Immature natural killer cell (primary cell): Measurements from ENCODE around the gene TUBB. TPM values are rescaled to one million over a fixed set of nuclear protein-coding genes. Genes with fewer than 3 reads are reported as not detected.

ENCODE experiments used
- DNase-seq, 3 donors: peaks; one replicate each; pipeline ENCODE4 v3.0.0; 2022; ENCODE audit warnings: mixed read lengths in 1 of 3
- H3K27ac Mint-ChIP-seq, 6 donors: one replicate each; pipeline ENCODE4 v1.8.0; 2020; ENCODE audit warnings: mixed read lengths in 6 of 6, mild to moderate bottlenecking in 5 of 6, inconsistent platforms in 4 of 6, moderate library complexity in 3 of 6
- H3K27me3 Mint-ChIP-seq, 3 donors: one replicate each; pipeline ENCODE4 v1.8.0; 2020 to 2021; ENCODE audit warnings: low read depth in 3 of 3, mild to moderate bottlenecking in 3 of 3, mixed read lengths in 3 of 3, moderate library complexity in 3 of 3, inconsistent platforms in 1 of 3
- H3K36me3 Mint-ChIP-seq, 3 donors: one replicate each; pipeline ENCODE4 v1.8.0; 2020; ENCODE audit warnings: mixed read lengths in 3 of 3, inconsistent platforms in 2 of 3, mild to moderate bottlenecking in 2 of 3
- H3K4me1 Mint-ChIP-seq, 2 donors: one replicate each; pipeline ENCODE4 v1.8.0; 2020; ENCODE audit warnings: inconsistent platforms in 2 of 2, mild to moderate bottlenecking in 2 of 2, mixed read lengths in 2 of 2, moderate library complexity in 1 of 2
- H3K4me3 Mint-ChIP-seq, 5 donors: one replicate each; pipeline ENCODE4 v1.8.0; 2020; ENCODE audit warnings: mild to moderate bottlenecking in 5 of 5, mixed read lengths in 5 of 5, inconsistent platforms in 3 of 5, moderate library complexity in 3 of 5
- H3K9me3 Mint-ChIP-seq, 6 donors: one replicate each; pipeline ENCODE4 v1.8.0; 2020; ENCODE audit warnings: mild to moderate bottlenecking in 6 of 6, mixed read lengths in 6 of 6, inconsistent platforms in 4 of 6, moderate library complexity in 3 of 6
- polyA plus RNA-seq, 3 donors: library from polyadenylated mRNA; unstranded; fragments of 300-500 nt; fragmentation: Illumina TruSeq; gene quantifications; one replicate each; pipeline ENCODE4 v1.2.3, GENCODE V29; 2021

TUBB gene
- polyA plus RNA-seq, 3 donors from 2014 or later = 80.8 to 215 (median 84.0) TPM

DNA sequence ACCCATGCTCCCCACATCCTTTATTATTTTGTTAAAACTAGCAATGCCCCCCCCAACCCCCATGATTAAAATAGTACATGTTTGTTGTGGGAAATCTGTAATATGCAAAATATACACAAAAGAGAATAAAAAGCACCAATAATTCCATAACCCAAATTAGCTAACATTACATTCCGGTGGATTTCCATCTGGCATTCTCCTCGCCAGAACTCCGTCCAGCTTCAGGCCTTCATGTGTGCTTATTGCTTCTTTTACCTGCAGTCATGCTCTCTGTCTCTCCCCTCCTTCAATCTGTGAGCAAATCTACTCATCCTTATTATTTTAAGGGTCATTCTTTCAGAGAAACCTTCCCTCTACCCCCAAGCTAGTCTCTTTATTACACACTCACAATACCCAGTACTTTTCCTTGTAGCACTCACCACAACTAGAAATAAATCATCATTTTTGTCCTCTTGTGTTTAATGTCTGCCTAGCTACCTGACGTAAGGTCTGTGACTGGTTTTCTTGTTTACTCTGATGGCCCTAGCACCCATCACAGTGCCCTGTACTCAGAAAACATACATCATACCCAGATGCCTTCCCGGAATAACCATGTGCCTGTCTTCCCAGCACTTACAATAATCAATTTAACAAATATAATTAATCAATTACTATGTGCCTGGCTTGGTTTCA lies 49.8 kb downstream of the TUBB start:
- Mint-ChIP-seq H3K4me3 (peak overlapping the region; percentile 16 to 76 (median 63)), H3K9me3 (no peaks in the 10 kb centered on the region), H3K27me3 (peaks cover 2 to 9% (median 7%) of the 10 kb centered on the region in 3 donors), H3K36me3 (peaks cover 0 to 4% (median 0%) of the 10 kb centered on the region in 3 donors), H3K27ac (peak overlapping the region in 4 of 6 donors; percentile 15 to 77 (median 50)), H3K4me1 (peaks cover 22 to 26% of the 10 kb centered on the region in 2 donors)
- no peak for DNase-seq

DNA sequence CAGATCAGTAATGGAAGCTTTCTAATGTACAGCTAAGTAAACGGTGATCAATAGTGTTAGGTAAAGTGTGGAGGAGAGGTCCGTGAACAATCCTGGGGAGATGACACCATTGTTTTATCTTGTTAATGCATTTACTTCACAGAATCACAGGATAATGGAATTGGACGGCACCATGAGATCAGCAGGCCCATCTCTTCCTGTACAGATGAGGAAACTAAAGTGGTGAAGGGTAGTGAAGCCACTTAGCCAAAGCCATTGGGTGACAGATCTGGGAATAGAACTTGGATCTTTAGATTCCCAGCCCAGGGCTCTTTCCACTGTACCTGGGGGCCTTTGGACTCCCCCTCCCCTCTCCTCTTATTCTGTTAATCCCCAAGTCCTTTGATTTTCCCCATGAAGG lies 50.4 kb downstream of the TUBB start:
- DNase-seq = no peak
- Mint-ChIP-seq H3K4me3 (no peak overlapping the region), H3K36me3 (peaks cover 0 to 4% (median 0%) of the 10 kb centered on the region in 3 donors), H3K9me3 (no peaks in the 10 kb centered on the region), H3K27ac (no peak overlapping the region), H3K27me3 (peaks cover 2 to 9% (median 7%) of the 10 kb centered on the region in 3 donors), H3K4me1 (peaks cover 22 to 26% of the 10 kb centered on the region in 2 donors)

DNA sequence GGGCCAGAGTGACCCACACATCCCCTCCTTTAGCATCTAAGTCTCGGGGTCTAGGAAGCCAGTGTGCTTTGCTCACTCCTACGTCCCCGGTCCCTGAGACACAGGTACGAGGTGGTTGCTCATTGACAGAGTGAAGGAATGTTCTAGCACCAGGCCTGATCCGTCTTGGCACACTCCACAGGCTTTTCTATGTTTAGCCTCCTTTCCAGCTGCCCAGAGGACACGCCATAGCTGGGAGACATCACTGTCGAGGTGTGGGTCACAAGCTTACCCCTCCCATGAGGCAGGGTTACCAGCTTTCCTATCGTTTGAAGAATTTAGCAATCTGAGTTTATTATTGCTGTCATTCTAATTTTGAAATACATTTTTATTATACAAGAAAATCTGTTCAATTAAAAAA lies 54.5 kb downstream of the TUBB start:
- Mint-ChIP-seq H3K4me1 (peaks cover 5 to 7% of the 10 kb centered on the region in 2 donors), H3K4me3 (no peak overlapping the region), H3K9me3 (no peaks in the 10 kb centered on the region), H3K36me3 (peaks cover 0 to 4% (median 0%) of the 10 kb centered on the region in 3 donors), H3K27ac (no peak overlapping the region), H3K27me3 (peaks cover 4 to 5% (median 4%) of the 10 kb centered on the region in 3 donors)
- DNase-seq = no peak

Other genes with a start within 250 kb of the TUBB start
- 1,000 to 10,000 TPM; 2,819 to 4,179 (median 3,086) TPM for gene HLA-E, start 230.8 kb upstream of the TUBB start, polyA plus RNA-seq
- 10 to 100 TPM; 32.6 to 38.6 (median 35.0) TPM for gene GNL1, start 163.9 kb upstream of the TUBB start, polyA plus RNA-seq
- gene PRR3, start 163.1 kb upstream of the TUBB start, polyA plus RNA-seq = 1 to 10 TPM; 1.0 to 9.0 (median 3.6) TPM
- 10 to 100 TPM in 2 of 3 donors, 1 to 10 TPM in 1; 4.3 to 50.1 (median 15.2) TPM for gene ABCF1, start 148.9 kb upstream of the TUBB start, polyA plus RNA-seq
- 10 to 100 TPM in 2 of 3 donors, 1 to 10 TPM in 1; 5.5 to 30.0 (median 12.9) TPM for gene PPP1R10, start 103.1 kb upstream of the TUBB start, polyA plus RNA-seq
- gene MRPS18B, start 102.5 kb upstream of the TUBB start, polyA plus RNA-seq = 100 to 1,000 TPM in 2 of 3 donors, 10 to 100 TPM in 1; 86.6 to 114 (median 102) TPM
- gene ATAT1, start 93.5 kb upstream of the TUBB start, polyA plus RNA-seq = 1 to 10 TPM in 1 of 3 donors, under 1 TPM in 1, not detected in 1; 0.43 to 3.1 TPM
- 10 to 100 TPM in 1 of 3 donors, 1 to 10 TPM in 2; 4.3 to 16.5 (median 9.8) TPM for gene C6orf136, start 73.2 kb upstream of the TUBB start, polyA plus RNA-seq
- 10 to 100 TPM; 13.6 to 33.9 (median 14.4) TPM for gene DHX16, start 47.3 kb upstream of the TUBB start, polyA plus RNA-seq
- 100 to 1,000 TPM; 178 to 308 (median 245) TPM for gene PPP1R18, start 33.7 kb upstream of the TUBB start, polyA plus RNA-seq
- 10 to 100 TPM in 1 of 3 donors, 1 to 10 TPM in 2; 6.7 to 20.1 (median 8.4) TPM for gene NRM, start 29.4 kb upstream of the TUBB start, polyA plus RNA-seq
- 10 to 100 TPM in 1 of 3 donors, 1 to 10 TPM in 1, not detected in 1; 3.0 to 16.5 TPM for gene MDC1, start 3.1 kb upstream of the TUBB start, polyA plus RNA-seq
- 100 to 1,000 TPM; 148 to 214 (median 174) TPM for gene FLOT1, start 22.3 kb downstream of the TUBB start, polyA plus RNA-seq
- 1 to 10 TPM; 1.0 to 2.7 (median 1.6) TPM for gene IER3, start 24.2 kb downstream of the TUBB start, polyA plus RNA-seq
- gene DDR1, start 164.2 kb downstream of the TUBB start, polyA plus RNA-seq = 1 to 10 TPM in 1 of 3 donors, under 1 TPM in 1, not detected in 1; 0.41 to 1.1 TPM
- gene GTF2H4, start 187.9 kb downstream of the TUBB start, polyA plus RNA-seq = 10 to 100 TPM in 1 of 3 donors, 1 to 10 TPM in 1, not detected in 1; 6.3 to 10.2 TPM
- 10 to 100 TPM; 12.0 to 17.5 (median 12.6) TPM for gene VARS2, start 193.9 kb downstream of the TUBB start, polyA plus RNA-seq
- not detected for gene SFTA2, start 211.8 kb downstream of the TUBB start, polyA plus RNA-seq
- not detected for gene MUCL3, start 220.6 kb downstream of the TUBB start, polyA plus RNA-seq